Neural cell (in vitro differentiated cells): ENCODE data around the gene PHLDB1. TPM values are rescaled to one million over a fixed set of nuclear protein-coding genes. Genes with fewer than 3 reads are reported as not detected.
"Not testable (repeated sequence)": the region's sequence is repeated elsewhere in the genome, so short reads cannot be mapped to it uniquely, and the experiment has no call there.

ENCODE experiments used
- H2AFZ ChIP-seq: fragments of 200-600, 300-800 bp; sonication (generic), shearing (Covaris generic); 2 replicates; pipeline ENCODE4 v1.6.0; 2014; ENCODE audit warnings: low read depth, mild to moderate bottlenecking, antibody characterized with exemption, low read length, moderate library complexity
- H3F3A ChIP-seq: fragments of 200-600 bp; shearing (Covaris generic); 2 replicates; pipeline ENCODE4 v1.6.1; 2016; ENCODE audit warnings: mild to moderate bottlenecking, moderate library complexity, mixed read lengths, antibody characterized with exemption, low read length; ENCODE audit not compliant: insufficient read depth, poor library complexity, severe bottlenecking
- H3K27ac ChIP-seq: fragments of 200-600, 300-800 bp; sonication (generic), shearing (Covaris generic); 2 replicates; pipeline ENCODE4 v1.5.1; 2014; ENCODE audit warnings: mild to moderate bottlenecking, low read length, moderate library complexity
- H3K27me3 ChIP-seq: fragments of 300-800, 200-600 bp; sonication (generic), shearing (Covaris generic); 2 replicates; pipeline ENCODE4 v1.6.0; 2014; ENCODE audit warnings: mild to moderate bottlenecking, low read depth, low read length, moderate library complexity; ENCODE audit not compliant: insufficient read depth
- H3K36me3 ChIP-seq: fragments of 300-800, 200-600 bp; sonication (generic), shearing (Covaris generic); 2 replicates; pipeline ENCODE4 v1.5.1; 2014; ENCODE audit warnings: mild to moderate bottlenecking, antibody characterized with exemption, low read length, moderate library complexity; ENCODE audit not compliant: insufficient read depth
- H3K4me2 ChIP-seq: fragments of 300-800, 200-600 bp; sonication (generic), shearing (Covaris generic); 2 replicates; pipeline ENCODE4 v1.6.0; 2014; ENCODE audit warnings: mild to moderate bottlenecking, low read length
- H3K4me3 ChIP-seq: fragments of 300-800, 200-600 bp; sonication (generic), shearing (Covaris generic); 2 replicates; pipeline ENCODE4 v1.5.1; 2014; ENCODE audit warnings: mild to moderate bottlenecking, low read length, moderate library complexity
- H3K79me2 ChIP-seq: fragments of 200-600 bp; shearing (Covaris generic); replicated peaks from 2 replicates; pipeline ENCODE4 v1.6.0; 2014; ENCODE audit warnings: mild to moderate bottlenecking, low read length, moderate library complexity; ENCODE audit not compliant: insufficient read depth
- H3K9ac ChIP-seq: fragments of 300-800, 200-600 bp; sonication (generic), shearing (Covaris generic); 2 replicates; pipeline ENCODE4 v1.6.1; 2016; ENCODE audit warnings: mild to moderate bottlenecking, low read length, mixed read lengths
- H3K9me2 ChIP-seq: fragments of 200-600 bp; shearing (Covaris generic); 2 replicates; pipeline ENCODE4 v1.6.1; 2016; ENCODE audit warnings: mild to moderate bottlenecking, low read length, mixed read lengths; ENCODE audit not compliant: insufficient read depth
- H3K9me3 ChIP-seq: fragments of 200-600, 300-800 bp; sonication (generic), shearing (Covaris generic); 2 replicates; pipeline ENCODE4 v1.6.1; 2016; ENCODE audit warnings: mild to moderate bottlenecking, mixed run types, low read length, moderate library complexity, mixed read lengths
- H4K20me1 ChIP-seq: fragments of 200-600 bp; shearing (Covaris generic); 2 replicates; pipeline ENCODE4 v1.6.1; 2016; ENCODE audit warnings: mild to moderate bottlenecking, mixed run types; ENCODE audit not compliant: insufficient read depth
- EP300 ChIP-seq: fragments of 450-650 bp; conservative IDR thresholded peaks from 2 replicates; pipeline ENCODE4 v1.6.1; 2014; ENCODE audit warnings: antibody characterized with exemption, mild to moderate bottlenecking, moderate library complexity; ENCODE audit not compliant: poor library complexity, severe bottlenecking
- EZH2 ChIP-seq: fragments of 200-600, 300-800 bp; shearing (Covaris generic), sonication (generic); IDR thresholded peaks from 2 replicates; pipeline ENCODE4 v1.6.1; 2014; ENCODE audit warnings: antibody characterized with exemption, low read length, borderline replicate concordance, mild to moderate bottlenecking; ENCODE audit not compliant: insufficient read depth, poor library complexity, severe bottlenecking
- MXI1 ChIP-seq: fragments of 450-650 bp; conservative IDR thresholded peaks from 2 replicates; pipeline ENCODE4 v1.6.1; 2014; ENCODE audit warnings: antibody characterized with exemption, mild to moderate bottlenecking; ENCODE audit not compliant: poor library complexity, severe bottlenecking
- POLR2AphosphoS5 ChIP-seq: IDR thresholded peaks from 2 replicates; pipeline ENCODE4 v1.6.1; 2012
- RAD21 ChIP-seq: fragments of 450-650 bp; conservative IDR thresholded peaks from 2 replicates; pipeline ENCODE4 v1.6.1; 2014; ENCODE audit warnings: antibody characterized with exemption, mild to moderate bottlenecking, moderate library complexity
- SMC3 ChIP-seq: fragments of 450-650 bp; conservative IDR thresholded peaks from 2 replicates; pipeline ENCODE4 v1.6.1; 2014; ENCODE audit warnings: antibody characterized with exemption, mild to moderate bottlenecking, moderate library complexity; ENCODE audit not compliant: poor library complexity
- TAF1 ChIP-seq: IDR thresholded peaks from 2 replicates; pipeline ENCODE4 v1.6.1; 2012; ENCODE audit warnings: low read depth
- polyA plus RNA-seq: library from polyadenylated mRNA; depleted of rRNA; stranded (reverse); fragments of >200 nt; gene quantifications from 2 replicates; pipeline ENCODE4 v1.2.3, GENCODE V29; 2014
- TF ChIP-seq, protein P1 (sequence below): IDR thresholded peaks from 2 replicates; pipeline ENCODE4 v1.6.1; 2012; ENCODE audit warnings: borderline replicate concordance
- TF ChIP-seq, protein P2 (sequence below): fragments of 450-650 bp; IDR thresholded peaks from 2 replicates; pipeline ENCODE4 v1.5.1; 2014; ENCODE audit warnings: antibody characterized with exemption, mild to moderate bottlenecking, moderate library complexity; ENCODE audit not compliant: poor library complexity, severe bottlenecking

PHLDB1 gene
- polyA plus RNA-seq, 1 donor from 2014 or later, result 114 TPM

DNA sequence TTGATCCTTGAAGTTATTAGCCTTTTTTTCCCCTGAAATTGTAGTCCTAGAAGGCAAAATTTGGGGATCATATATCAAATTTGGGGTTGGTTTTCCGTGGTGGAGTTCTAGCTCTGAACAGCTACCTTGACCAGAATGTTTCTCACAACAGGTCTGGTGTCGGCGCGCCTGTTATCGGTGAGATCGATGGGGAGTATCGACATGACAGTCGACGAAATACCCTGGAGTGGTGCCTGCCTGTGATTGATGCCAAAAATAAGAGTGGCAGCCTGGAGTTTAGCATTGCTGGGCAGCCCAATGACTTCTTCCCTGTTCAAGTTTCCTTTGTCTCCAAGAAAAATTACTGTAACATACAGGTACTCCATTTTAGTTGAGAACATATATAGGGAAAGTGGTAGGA, 9.9 kb upstream of the PHLDB1 start:
- H2AFZ ChIP-seq, result no peak overlapping the region
- H3K4me2 ChIP-seq, result no peak overlapping the region
- TF ChIP-seq EZH2, result no peak
- no peak for TF ChIP-seq RAD21
- TF ChIP-seq POLR2AphosphoS5, result no peak
- no peak for TF ChIP-seq TAF1
- TF ChIP-seq, protein P1, sequence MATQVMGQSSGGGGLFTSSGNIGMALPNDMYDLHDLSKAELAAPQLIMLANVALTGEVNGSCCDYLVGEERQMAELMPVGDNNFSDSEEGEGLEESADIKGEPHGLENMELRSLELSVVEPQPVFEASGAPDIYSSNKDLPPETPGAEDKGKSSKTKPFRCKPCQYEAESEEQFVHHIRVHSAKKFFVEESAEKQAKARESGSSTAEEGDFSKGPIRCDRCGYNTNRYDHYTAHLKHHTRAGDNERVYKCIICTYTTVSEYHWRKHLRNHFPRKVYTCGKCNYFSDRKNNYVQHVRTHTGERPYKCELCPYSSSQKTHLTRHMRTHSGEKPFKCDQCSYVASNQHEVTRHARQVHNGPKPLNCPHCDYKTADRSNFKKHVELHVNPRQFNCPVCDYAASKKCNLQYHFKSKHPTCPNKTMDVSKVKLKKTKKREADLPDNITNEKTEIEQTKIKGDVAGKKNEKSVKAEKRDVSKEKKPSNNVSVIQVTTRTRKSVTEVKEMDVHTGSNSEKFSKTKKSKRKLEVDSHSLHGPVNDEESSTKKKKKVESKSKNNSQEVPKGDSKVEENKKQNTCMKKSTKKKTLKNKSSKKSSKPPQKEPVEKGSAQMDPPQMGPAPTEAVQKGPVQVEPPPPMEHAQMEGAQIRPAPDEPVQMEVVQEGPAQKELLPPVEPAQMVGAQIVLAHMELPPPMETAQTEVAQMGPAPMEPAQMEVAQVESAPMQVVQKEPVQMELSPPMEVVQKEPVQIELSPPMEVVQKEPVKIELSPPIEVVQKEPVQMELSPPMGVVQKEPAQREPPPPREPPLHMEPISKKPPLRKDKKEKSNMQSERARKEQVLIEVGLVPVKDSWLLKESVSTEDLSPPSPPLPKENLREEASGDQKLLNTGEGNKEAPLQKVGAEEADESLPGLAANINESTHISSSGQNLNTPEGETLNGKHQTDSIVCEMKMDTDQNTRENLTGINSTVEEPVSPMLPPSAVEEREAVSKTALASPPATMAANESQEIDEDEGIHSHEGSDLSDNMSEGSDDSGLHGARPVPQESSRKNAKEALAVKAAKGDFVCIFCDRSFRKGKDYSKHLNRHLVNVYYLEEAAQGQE, result no peak
- TF ChIP-seq, protein P2, sequence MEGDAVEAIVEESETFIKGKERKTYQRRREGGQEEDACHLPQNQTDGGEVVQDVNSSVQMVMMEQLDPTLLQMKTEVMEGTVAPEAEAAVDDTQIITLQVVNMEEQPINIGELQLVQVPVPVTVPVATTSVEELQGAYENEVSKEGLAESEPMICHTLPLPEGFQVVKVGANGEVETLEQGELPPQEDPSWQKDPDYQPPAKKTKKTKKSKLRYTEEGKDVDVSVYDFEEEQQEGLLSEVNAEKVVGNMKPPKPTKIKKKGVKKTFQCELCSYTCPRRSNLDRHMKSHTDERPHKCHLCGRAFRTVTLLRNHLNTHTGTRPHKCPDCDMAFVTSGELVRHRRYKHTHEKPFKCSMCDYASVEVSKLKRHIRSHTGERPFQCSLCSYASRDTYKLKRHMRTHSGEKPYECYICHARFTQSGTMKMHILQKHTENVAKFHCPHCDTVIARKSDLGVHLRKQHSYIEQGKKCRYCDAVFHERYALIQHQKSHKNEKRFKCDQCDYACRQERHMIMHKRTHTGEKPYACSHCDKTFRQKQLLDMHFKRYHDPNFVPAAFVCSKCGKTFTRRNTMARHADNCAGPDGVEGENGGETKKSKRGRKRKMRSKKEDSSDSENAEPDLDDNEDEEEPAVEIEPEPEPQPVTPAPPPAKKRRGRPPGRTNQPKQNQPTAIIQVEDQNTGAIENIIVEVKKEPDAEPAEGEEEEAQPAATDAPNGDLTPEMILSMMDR, result no peak
- TF ChIP-seq MXI1, result no peak
- TF ChIP-seq SMC3, result no peak
- no peak for TF ChIP-seq EP300
- no peak overlapping the region for H3K27ac ChIP-seq
- H3K4me3 ChIP-seq, result no peak overlapping the region
- H3K79me2 ChIP-seq, result no peaks in the 10 kb centered on the region
- peaks cover 6% of the 10 kb centered on the region for H3K36me3 ChIP-seq
- H3F3A ChIP-seq, result no peaks in the 10 kb centered on the region
- no peak overlapping the region for H3K9ac ChIP-seq
- no peaks in the 10 kb centered on the region for H4K20me1 ChIP-seq
- H3K9me2 ChIP-seq, result no peaks in the 10 kb centered on the region
- H3K9me3 ChIP-seq, result no peaks in the 10 kb centered on the region
- no peaks in the 10 kb centered on the region for H3K27me3 ChIP-seq

DNA sequence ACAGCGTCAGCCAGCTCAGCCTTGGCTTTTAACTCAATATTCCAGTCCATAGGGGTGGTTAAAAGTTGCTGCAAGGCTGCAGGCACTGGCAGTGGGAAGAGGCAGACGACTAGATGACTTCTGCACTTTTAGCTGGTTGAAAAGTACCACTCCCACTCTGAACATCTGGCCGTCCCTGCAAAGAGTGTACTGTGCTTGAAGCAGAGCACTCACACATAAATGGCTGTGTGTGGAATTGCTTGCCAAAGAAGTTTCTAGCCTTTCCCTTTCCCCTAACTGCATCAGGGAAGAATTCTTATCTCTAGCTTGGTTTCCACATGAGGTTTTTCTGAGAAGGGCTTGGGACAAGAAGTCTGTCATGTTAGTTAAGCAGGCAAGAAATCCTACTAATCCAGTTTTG, 5.1 kb upstream of the PHLDB1 start:
- Histone ChIP-seq H3K9me2 (no peaks in the 10 kb centered on the region), H3K9me3 (no peaks in the 10 kb centered on the region), H2AFZ (no peak overlapping the region), H3K4me3 (no peak overlapping the region), H3K27me3 (no peaks in the 10 kb centered on the region), H3K9ac (no peak overlapping the region), H4K20me1 (no peaks in the 10 kb centered on the region), H3K36me3 (peaks cover 6% of the 10 kb centered on the region), H3K27ac (no peak overlapping the region), H3K4me2 (no peak overlapping the region), H3K79me2 (no peaks in the 10 kb centered on the region), H3F3A (no peaks in the 10 kb centered on the region)
- TF ChIP-seq RAD21 (no peak), TAF1 (no peak), EP300 (no peak)

DNA sequence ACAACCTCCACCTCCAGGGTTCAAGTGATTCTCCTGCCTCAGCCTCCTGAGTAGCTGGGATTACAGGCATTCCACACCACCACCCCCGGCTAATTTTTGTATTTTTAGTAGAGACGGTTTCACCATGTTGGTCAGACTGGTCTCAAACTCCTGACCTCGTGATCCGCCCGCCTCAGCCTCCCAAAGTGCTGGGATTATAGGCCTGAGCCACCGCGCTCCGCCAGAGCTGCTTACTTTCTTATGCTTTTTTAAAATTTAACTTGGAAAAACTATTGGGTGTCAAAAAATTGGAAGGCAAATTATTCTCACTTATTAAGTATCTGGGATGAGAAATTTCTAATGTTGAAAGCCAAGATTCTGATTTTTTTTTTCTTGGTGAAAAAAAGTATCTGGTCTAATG, 3.7 kb upstream of the PHLDB1 start:
- not testable (repeated sequence) for H3K79me2 ChIP-seq, H3K4me3 ChIP-seq, H3K36me3 ChIP-seq, H2AFZ ChIP-seq, H3K27ac ChIP-seq, H3F3A ChIP-seq, H3K9me2 ChIP-seq, H4K20me1 ChIP-seq, H3K9ac ChIP-seq, H3K4me2 ChIP-seq, H3K9me3 ChIP-seq
- H3K27me3 ChIP-seq, result peaks cover 13% of the 10 kb centered on the region
